Activated T-helper 1 cell treated with Interleukin-2 at 50 U/mL for 16 hours (primary cell): ENCODE data around the gene LRRC37A3.
A peak's percentile ranks its signal among the peaks of the same experiment; 100 is the strongest.
"Not testable (repeated sequence)": the region's sequence is repeated elsewhere in the genome, so short reads cannot be mapped to it uniquely, and the experiment has no call there.

Experiments
- DNase-seq: peaks from one replicate; pipeline ENCODE4 v3.0.0-alpha.2; 2020; ENCODE audit warnings: low read depth

The LRRC37A3 gene

GRCh38 chr17:64919289-64920025 lies at the start of gene LRRC37A3:
Gene LRRC37A3, minus strand, starts transcription at chr17:64919478. Its CDS starts 22,221 bp downstream, at chr17:64897257.
- peak; percentile 97 for DNase-seq

- DNase-seq: peak; percentile 83
These were observed 46.6 kb upstream of the LRRC37A3 start for GRCh38 chr17:64965873-64966287.

- DNase-seq: not testable (repeated sequence)
These were observed 46.1 kb upstream of the LRRC37A3 start for GRCh38 chr17:64965256-64965872.

- no peak for DNase-seq
These were observed 45.5 kb upstream of the LRRC37A3 start for GRCh38 chr17:64964796-64965195.

GRCh38 chr17:64963814-64964213 lies 44.5 kb upstream of the LRRC37A3 start:
- not testable (repeated sequence) for DNase-seq

GRCh38 chr17:64961563-64962378 lies 42.5 kb upstream of the LRRC37A3 start:
- DNase-seq: not testable (repeated sequence)

- DNase-seq: no peak
These were observed 32.6 kb upstream of the LRRC37A3 start for GRCh38 chr17:64951877-64952276.

- no peak for DNase-seq
These were observed 31.6 kb upstream of the LRRC37A3 start for GRCh38 chr17:64950871-64951270.

- DNase-seq: no peak
These were observed 27.9 kb upstream of the LRRC37A3 start for GRCh38 chr17:64947152-64947551.

- no peak for DNase-seq
These were observed 22.5 kb upstream of the LRRC37A3 start for GRCh38 chr17:64941761-64942160.

- DNase-seq: no peak
These were observed 21.8 kb upstream of the LRRC37A3 start for GRCh38 chr17:64941045-64941444.

- no peak for DNase-seq
These were observed 20.8 kb upstream of the LRRC37A3 start for GRCh38 chr17:64940055-64940454.

- DNase-seq: no peak
These were observed 19.7 kb upstream of the LRRC37A3 start for GRCh38 chr17:64938925-64939474.

GRCh38 chr17:64938290-64938689 lies 19.0 kb upstream of the LRRC37A3 start:
- no peak for DNase-seq

- DNase-seq: no peak
These were observed 16.8 kb upstream of the LRRC37A3 start for GRCh38 chr17:64936117-64936516.

- DNase-seq: not testable (repeated sequence)
These were observed 15.1 kb upstream of the LRRC37A3 start for GRCh38 chr17:64934284-64934778.

GRCh38 chr17:64932850-64933249 lies 13.6 kb upstream of the LRRC37A3 start:
- DNase-seq: not testable (repeated sequence)

GRCh38 chr17:64930374-64930773 lies 11.1 kb upstream of the LRRC37A3 start:
- DNase-seq: not testable (repeated sequence)

GRCh38 chr17:64929419-64930209 lies 10.3 kb upstream of the LRRC37A3 start:
- not testable (repeated sequence) for DNase-seq

- not testable (repeated sequence) for DNase-seq
These were observed 9.4 kb upstream of the LRRC37A3 start for GRCh38 chr17:64928701-64929100.

- DNase-seq: peak; percentile 22
These were observed 8.2 kb upstream of the LRRC37A3 start for GRCh38 chr17:64927444-64927843.
